ENCODE data around the gene PNLIPRP2.

DNA sequence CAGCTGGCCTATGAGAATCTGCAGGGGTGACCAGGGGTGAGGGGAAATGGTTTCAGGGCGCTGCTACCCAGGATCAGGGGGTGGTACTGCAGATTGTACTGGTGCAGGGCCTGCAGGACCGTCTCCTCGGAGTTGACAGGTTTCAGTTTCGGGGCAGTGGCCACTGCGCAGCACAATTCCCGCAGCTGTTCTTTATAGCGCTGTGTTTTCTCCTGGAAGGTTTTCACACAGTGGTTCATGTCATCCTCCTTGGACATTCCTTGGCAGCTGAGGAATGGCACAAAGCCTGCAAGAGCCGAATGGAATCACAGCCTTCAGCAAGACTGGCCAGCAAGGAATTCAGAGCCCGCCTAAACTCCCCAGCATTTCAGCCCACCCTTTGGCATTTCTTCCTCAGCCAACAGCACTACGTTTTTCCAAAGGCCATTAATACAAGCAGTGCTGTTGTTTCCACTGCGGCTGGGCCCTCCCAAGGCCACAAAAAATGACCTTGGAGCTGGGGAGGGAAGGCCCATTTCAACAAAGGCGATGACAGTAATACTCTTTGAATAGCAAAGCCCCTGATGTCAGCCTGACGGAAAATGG lies 44.9 kb downstream of the PNLIPRP2 start:
- TF ChIP-seq, protein P1, sequence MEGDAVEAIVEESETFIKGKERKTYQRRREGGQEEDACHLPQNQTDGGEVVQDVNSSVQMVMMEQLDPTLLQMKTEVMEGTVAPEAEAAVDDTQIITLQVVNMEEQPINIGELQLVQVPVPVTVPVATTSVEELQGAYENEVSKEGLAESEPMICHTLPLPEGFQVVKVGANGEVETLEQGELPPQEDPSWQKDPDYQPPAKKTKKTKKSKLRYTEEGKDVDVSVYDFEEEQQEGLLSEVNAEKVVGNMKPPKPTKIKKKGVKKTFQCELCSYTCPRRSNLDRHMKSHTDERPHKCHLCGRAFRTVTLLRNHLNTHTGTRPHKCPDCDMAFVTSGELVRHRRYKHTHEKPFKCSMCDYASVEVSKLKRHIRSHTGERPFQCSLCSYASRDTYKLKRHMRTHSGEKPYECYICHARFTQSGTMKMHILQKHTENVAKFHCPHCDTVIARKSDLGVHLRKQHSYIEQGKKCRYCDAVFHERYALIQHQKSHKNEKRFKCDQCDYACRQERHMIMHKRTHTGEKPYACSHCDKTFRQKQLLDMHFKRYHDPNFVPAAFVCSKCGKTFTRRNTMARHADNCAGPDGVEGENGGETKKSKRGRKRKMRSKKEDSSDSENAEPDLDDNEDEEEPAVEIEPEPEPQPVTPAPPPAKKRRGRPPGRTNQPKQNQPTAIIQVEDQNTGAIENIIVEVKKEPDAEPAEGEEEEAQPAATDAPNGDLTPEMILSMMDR (IDR thresholded peaks at IDR 0.05; ENCODE audit: insufficient read depth, low read length, poor library complexity, severe bottlenecking) = no peak
- no peak for TF ChIP-seq EZH2phosphoT487 (conservative IDR thresholded peaks at IDR 0.05; ENCODE audit: low read length)
